Calu3 (cell line): ENCODE data around the gene CDKL4. TPM values are rescaled to one million over a fixed set of nuclear protein-coding genes. Genes with fewer than 3 reads are reported as not detected.
A peak's percentile ranks its signal among the peaks of the same experiment; 100 is the strongest.

Experiments
- BruUV-seq: library from RNA; stranded (reverse); fragments of 400-500 nt; replicated peaks from 2 replicates; lab custom pipeline; 2021; lab: Mats Ljungman, UMichigan
- CTCF ChIA-PET: fragments of 300-600 bp; sonication (Branson Sonifier 250); formaldehyde crosslinking; loops from one replicate; lab custom pipeline; 2022; ENCODE audit warnings: antibody characterized with exemption; lab: Charles Lee
- DNase-seq: peaks from one replicate; pipeline ENCODE4 v3.0.0; 2022
- H3K27ac Mint-ChIP-seq: one replicate; pipeline ENCODE4 v1.8.0; 2022; ENCODE audit warnings: mixed read lengths; ENCODE audit not compliant: unreplicated experiment
- H3K27me3 Mint-ChIP-seq: one replicate; pipeline ENCODE4 v1.8.0; 2022; ENCODE audit warnings: mixed read lengths; ENCODE audit not compliant: unreplicated experiment
- H3K36me3 Mint-ChIP-seq: one replicate; pipeline ENCODE4 v1.8.0; 2022; ENCODE audit warnings: mild to moderate bottlenecking, moderate library complexity, mixed read lengths; ENCODE audit not compliant: insufficient read depth, unreplicated experiment
- H3K4me1 Mint-ChIP-seq: one replicate; pipeline ENCODE4 v1.8.0; 2022; ENCODE audit warnings: mild to moderate bottlenecking, low read depth, mixed read lengths; ENCODE audit not compliant: unreplicated experiment
- H3K4me3 Mint-ChIP-seq: one replicate; pipeline ENCODE4 v1.8.0; 2022; ENCODE audit warnings: mild to moderate bottlenecking, low read depth, moderate library complexity, mixed read lengths; ENCODE audit not compliant: unreplicated experiment
- H3K9me3 Mint-ChIP-seq: one replicate; pipeline ENCODE4 v1.8.0; 2022; ENCODE audit warnings: low read depth, mixed read lengths; ENCODE audit not compliant: unreplicated experiment
- CTCF ChIP-seq: fragments of 200-600 bp; IDR thresholded peaks from one replicate; pipeline ENCODE4 v1.8.0; 2022; ENCODE audit warnings: antibody characterized with exemption; ENCODE audit not compliant: unreplicated experiment
- intact Hi-C: fragments of 100-400 bp; cut with micrococcal nuclease; formaldehyde crosslinking; loops from one replicate; pipeline ENCODE4 v1.10.0; 2022; ENCODE audit not compliant: unreplicated experiment
- total RNA-seq: library from RNA; stranded (reverse); gene quantifications from 2 replicates; pipeline ENCODE4 v1.2.3, GENCODE V29; 2022

The CDKL4 gene
- total RNA-seq, 1 experiment from 2014 or later, result 0.83 TPM

- DNase-seq, result no peak
- no peak for TF ChIP-seq CTCF
- Mint-ChIP-seq H3K27ac (peak overlapping the region; percentile 28), H3K27me3 (no peaks in the 10 kb centered on the region), H3K4me3 (no peak overlapping the region), H3K36me3 (peaks cover 4% of the 10 kb centered on the region), H3K9me3 (no peaks in the 10 kb centered on the region), H3K4me1 (no peaks in the 10 kb centered on the region)
- intact Hi-C loops, result no loop called here
- BruUV-seq, result no TSS peak
- CTCF ChIA-PET, result no interaction called here
Measured at GRCh38 chr2:39241588-39241987, 2.2 kb downstream of the CDKL4 start.

GRCh38 chr2:39240758-39241157 lies 3.0 kb downstream of the CDKL4 start:
- no peak for TF ChIP-seq CTCF
- Mint-ChIP-seq H3K36me3 (peaks cover 4% of the 10 kb centered on the region), H3K4me3 (no peak overlapping the region), H3K27ac (no peak overlapping the region), H3K27me3 (no peaks in the 10 kb centered on the region), H3K4me1 (no peaks in the 10 kb centered on the region), H3K9me3 (no peaks in the 10 kb centered on the region)
- BruUV-seq, result no TSS peak
- DNase-seq, result no peak
- intact Hi-C loops, result no loop called here
- CTCF ChIA-PET, result no interaction called here

GRCh38 chr2:39234754-39235153 lies 9.0 kb downstream of the CDKL4 start:
- no peak overlapping the region for H3K27ac Mint-ChIP-seq
- H3K4me1 Mint-ChIP-seq, result no peaks in the 10 kb centered on the region
- H3K27me3 Mint-ChIP-seq, result no peaks in the 10 kb centered on the region
- TF ChIP-seq CTCF, result no peak
- CTCF ChIA-PET, result interaction anchor here (0.6 kb wide), 1 partner anchor 180 kb away, joined by 3 read pairs; no protein-coding TSS in a partner anchor
- intact Hi-C loops, result no loop called here
- peaks cover 2% of the 10 kb centered on the region for H3K9me3 Mint-ChIP-seq
- BruUV-seq, result no TSS peak
- DNase-seq, result peak; percentile 13
- H3K4me3 Mint-ChIP-seq, result no peak overlapping the region
- no peaks in the 10 kb centered on the region for H3K36me3 Mint-ChIP-seq

GRCh38 chr2:39232141-39232540 lies 11.6 kb downstream of the CDKL4 start:
- Mint-ChIP-seq H3K36me3 (no peaks in the 10 kb centered on the region), H3K27me3 (no peaks in the 10 kb centered on the region), H3K4me1 (no peaks in the 10 kb centered on the region), H3K27ac (no peak overlapping the region), H3K9me3 (peaks cover 2% of the 10 kb centered on the region), H3K4me3 (no peak overlapping the region)
- intact Hi-C loops, result no loop called here
- no peak for DNase-seq
- CTCF ChIA-PET, result no interaction called here
- BruUV-seq, result no TSS peak
- TF ChIP-seq CTCF, result no peak
